ENCODE data around the gene COL4A4.

DNA sequence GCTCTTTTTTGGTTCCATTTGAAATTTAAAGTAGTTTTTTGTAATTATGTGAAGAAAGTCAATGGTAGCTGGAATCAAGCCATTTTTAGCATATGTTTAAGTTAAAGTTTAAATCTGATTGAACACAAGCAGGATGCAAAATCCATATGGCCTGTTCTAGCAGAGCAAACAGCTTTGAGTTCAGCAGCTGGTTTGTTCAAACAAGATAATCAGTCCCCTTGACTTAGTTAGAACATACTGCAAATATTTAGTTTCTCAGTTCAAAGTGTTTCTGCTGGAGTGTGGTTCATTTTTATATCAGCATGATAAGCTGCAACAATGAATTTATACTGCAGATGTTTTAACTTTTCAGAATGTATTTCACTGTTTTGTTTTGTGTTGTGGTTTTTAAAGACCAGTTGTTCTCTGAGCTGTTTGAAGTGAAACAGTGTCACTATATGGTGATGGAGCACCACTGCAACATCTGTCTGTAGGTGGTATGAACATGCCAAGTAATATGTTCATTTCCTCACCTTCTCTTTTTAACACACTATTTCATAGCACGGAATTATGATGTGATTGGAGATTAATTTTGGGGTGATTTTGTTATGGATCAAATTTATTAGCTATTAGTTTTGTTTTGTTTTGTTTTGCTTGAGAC is 125.3 kb downstream of the COL4A4 start:
- TF ChIP-seq, protein P1, sequence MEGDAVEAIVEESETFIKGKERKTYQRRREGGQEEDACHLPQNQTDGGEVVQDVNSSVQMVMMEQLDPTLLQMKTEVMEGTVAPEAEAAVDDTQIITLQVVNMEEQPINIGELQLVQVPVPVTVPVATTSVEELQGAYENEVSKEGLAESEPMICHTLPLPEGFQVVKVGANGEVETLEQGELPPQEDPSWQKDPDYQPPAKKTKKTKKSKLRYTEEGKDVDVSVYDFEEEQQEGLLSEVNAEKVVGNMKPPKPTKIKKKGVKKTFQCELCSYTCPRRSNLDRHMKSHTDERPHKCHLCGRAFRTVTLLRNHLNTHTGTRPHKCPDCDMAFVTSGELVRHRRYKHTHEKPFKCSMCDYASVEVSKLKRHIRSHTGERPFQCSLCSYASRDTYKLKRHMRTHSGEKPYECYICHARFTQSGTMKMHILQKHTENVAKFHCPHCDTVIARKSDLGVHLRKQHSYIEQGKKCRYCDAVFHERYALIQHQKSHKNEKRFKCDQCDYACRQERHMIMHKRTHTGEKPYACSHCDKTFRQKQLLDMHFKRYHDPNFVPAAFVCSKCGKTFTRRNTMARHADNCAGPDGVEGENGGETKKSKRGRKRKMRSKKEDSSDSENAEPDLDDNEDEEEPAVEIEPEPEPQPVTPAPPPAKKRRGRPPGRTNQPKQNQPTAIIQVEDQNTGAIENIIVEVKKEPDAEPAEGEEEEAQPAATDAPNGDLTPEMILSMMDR (IDR thresholded peaks at IDR 0.05; ENCODE audit: low read length): no peak
- TF ChIP-seq EZH2 (optimal IDR thresholded peaks at IDR 0.05; ENCODE audit: low read depth, low read length): no peak
